Endometrium (tissue), 2 donors: ENCODE data around the gene CRAMP1.
"Not testable (repeated sequence)": the region's sequence is repeated elsewhere in the genome, so short reads cannot be mapped to it uniquely, and the experiment has no call there.

Source experiments
- FAIRE-seq: peaks from 2 replicates; lab custom pipeline; 2012; peaks lifted over from hg19 to GRCh38; lab: Jason Lieb, UNC
- donor health status: control.
- donor health status: control.

CRAMP1 gene

GRCh38 chr16:1713331-1713730 is 101.2 kb downstream of the CRAMP1 start:
- FAIRE-seq, result no peak

- no peak for FAIRE-seq
Measured at GRCh38 chr16:1713933-1714332, 101.8 kb downstream of the CRAMP1 start.

GRCh38 chr16:1715220-1715619 is 103.1 kb downstream of the CRAMP1 start:
- no peak for FAIRE-seq

- FAIRE-seq, result not testable (repeated sequence)
Measured at GRCh38 chr16:1718236-1718635, 106.1 kb downstream of the CRAMP1 start.

GRCh38 chr16:1719559-1720229 is 107.5 kb downstream of the CRAMP1 start:
- not testable (repeated sequence) for FAIRE-seq

GRCh38 chr16:1721372-1721771 is 109.2 kb downstream of the CRAMP1 start:
- FAIRE-seq, result no peak

GRCh38 chr16:1723450-1724147 is 111.4 kb downstream of the CRAMP1 start:
- no peak for FAIRE-seq

GRCh38 chr16:1724491-1724890 is 112.3 kb downstream of the CRAMP1 start:
- FAIRE-seq, result no peak

GRCh38 chr16:1726661-1727502 is 114.7 kb downstream of the CRAMP1 start:
- no peak for FAIRE-seq
